Smooth muscle cell (in vitro differentiated cells): Measurements from ENCODE around the gene SFT2D2. TPM values are rescaled to one million over a fixed set of nuclear protein-coding genes. Genes with fewer than 3 reads are reported as not detected.

ENCODE experiments used
- DNase-seq: peaks from one replicate; lab custom pipeline; 2025; ENCODE audit not compliant: unreplicated experiment; lab: John Stamatoyannopoulos, UW
- H2AFZ ChIP-seq: fragments of 200-600 bp; sonication (generic); 2 replicates; pipeline ENCODE4 v1.6.0; 2016; ENCODE audit warnings: antibody characterized with exemption, low read depth, mild to moderate bottlenecking
- H3F3A ChIP-seq: fragments of 200-600 bp; sonication (generic); 2 replicates; pipeline ENCODE4 v1.6.0; 2017; ENCODE audit warnings: antibody characterized with exemption, low read depth
- H3K27ac ChIP-seq: fragments of 200-600 bp; sonication (generic); 2 replicates; pipeline ENCODE4 v1.5.1; 2016; ENCODE audit warnings: low read depth, mild to moderate bottlenecking
- H3K27me3 ChIP-seq: fragments of 200-600 bp; sonication (generic); 2 replicates; pipeline ENCODE4 v1.6.1; 2016; ENCODE audit warnings: low read depth, mild to moderate bottlenecking
- H3K36me3 ChIP-seq: fragments of 200-600 bp; sonication (generic); 2 replicates; pipeline ENCODE4 v1.5.1; 2016; ENCODE audit warnings: low read depth
- H3K4me1 ChIP-seq: fragments of 200-600 bp; sonication (generic); 2 replicates; pipeline ENCODE4 v1.5.1; 2016; ENCODE audit warnings: low read depth
- H3K4me2 ChIP-seq: fragments of 200-600 bp; sonication (generic); 2 replicates; pipeline ENCODE4 v1.6.0; 2016; ENCODE audit warnings: mild to moderate bottlenecking
- H3K4me3 ChIP-seq: fragments of 200-600 bp; sonication (generic); 2 replicates; pipeline ENCODE4 v1.5.1; 2016; ENCODE audit warnings: mild to moderate bottlenecking
- H3K79me2 ChIP-seq: fragments of 200-600 bp; sonication (generic); 2 replicates; pipeline ENCODE4 v1.6.0; 2016; ENCODE audit warnings: low read depth, mild to moderate bottlenecking
- H3K9ac ChIP-seq: fragments of 200-600 bp; sonication (generic); 2 replicates; pipeline ENCODE4 v1.6.0; 2016; ENCODE audit warnings: low read depth
- H3K9me3 ChIP-seq: fragments of 200-600 bp; sonication (generic); replicated peaks from 2 replicates; pipeline ENCODE4 v1.5.1; 2016; ENCODE audit warnings: low read depth
- H4K20me1 ChIP-seq: fragments of 200-600 bp; sonication (generic); 2 replicates; pipeline ENCODE4 v1.6.0; 2016; ENCODE audit warnings: low read depth
- WGBS: methylation state at CpG from one replicate; pipeline ENCODE4 v1.1.7; 2016; ENCODE audit warnings: low lambda C conversion rate; 5-methylcytosine and 5-hydroxymethylcytosine counted together
- polyA plus RNA-seq: library from polyadenylated mRNA; unstranded; fragments of >200 nt; fragmentation: Nextera tagmentation; extraction: Ambion mirVana; gene quantifications from 2 replicates; pipeline ENCODE4 v1.2.1, GENCODE V29; 2016
- total RNA-seq: library from RNA; depleted of rRNA; stranded (reverse); fragments of >200 nt; gene quantifications from 2 replicates; pipeline ENCODE4 v1.2.3, GENCODE V29; 2014
- TF ChIP-seq, protein P1 (sequence below): fragments of 200-600 bp; sonication (generic); IDR thresholded peaks from 2 replicates; pipeline ENCODE4 v1.5.1; 2017; ENCODE audit warnings: borderline replicate concordance, mild to moderate bottlenecking, antibody characterized with exemption; ENCODE audit not compliant: insufficient read depth, poor library complexity, severe bottlenecking

Gene SFT2D2
- total and polyA plus RNA-seq, 2 experiments from 2014 or later = 12.7 to 25.7 TPM

- Histone ChIP-seq H3K4me2 (no peak overlapping the region), H3K79me2 (no peaks in the 10 kb centered on the region), H3K36me3 (no peaks in the 10 kb centered on the region), H3K4me1 (no peaks in the 10 kb centered on the region), H2AFZ (no peak overlapping the region), H3K27ac (no peak overlapping the region), H3K9ac (no peak overlapping the region), H4K20me1 (peaks cover 5% of the 10 kb centered on the region), H3K27me3 (no peaks in the 10 kb centered on the region), H3F3A (no peaks in the 10 kb centered on the region), H3K4me3 (no peak overlapping the region), H3K9me3 (no peaks in the 10 kb centered on the region)
- TF ChIP-seq, protein P1, sequence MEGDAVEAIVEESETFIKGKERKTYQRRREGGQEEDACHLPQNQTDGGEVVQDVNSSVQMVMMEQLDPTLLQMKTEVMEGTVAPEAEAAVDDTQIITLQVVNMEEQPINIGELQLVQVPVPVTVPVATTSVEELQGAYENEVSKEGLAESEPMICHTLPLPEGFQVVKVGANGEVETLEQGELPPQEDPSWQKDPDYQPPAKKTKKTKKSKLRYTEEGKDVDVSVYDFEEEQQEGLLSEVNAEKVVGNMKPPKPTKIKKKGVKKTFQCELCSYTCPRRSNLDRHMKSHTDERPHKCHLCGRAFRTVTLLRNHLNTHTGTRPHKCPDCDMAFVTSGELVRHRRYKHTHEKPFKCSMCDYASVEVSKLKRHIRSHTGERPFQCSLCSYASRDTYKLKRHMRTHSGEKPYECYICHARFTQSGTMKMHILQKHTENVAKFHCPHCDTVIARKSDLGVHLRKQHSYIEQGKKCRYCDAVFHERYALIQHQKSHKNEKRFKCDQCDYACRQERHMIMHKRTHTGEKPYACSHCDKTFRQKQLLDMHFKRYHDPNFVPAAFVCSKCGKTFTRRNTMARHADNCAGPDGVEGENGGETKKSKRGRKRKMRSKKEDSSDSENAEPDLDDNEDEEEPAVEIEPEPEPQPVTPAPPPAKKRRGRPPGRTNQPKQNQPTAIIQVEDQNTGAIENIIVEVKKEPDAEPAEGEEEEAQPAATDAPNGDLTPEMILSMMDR = no peak
- WGBS = 99% methylated on average over 7 of the region's 7 CpGs
- DNase-seq = no peak
Measured at GRCh38 chr1:168264296-168264695, 38.5 kb downstream of the SFT2D2 start.

GRCh38 chr1:168265596-168265995, 39.8 kb downstream of the SFT2D2 start:
- Histone ChIP-seq H4K20me1 (peaks cover 5% of the 10 kb centered on the region), H3K9me3 (no peaks in the 10 kb centered on the region), H3K9ac (no peak overlapping the region), H3K4me3 (no peak overlapping the region), H3K27me3 (no peaks in the 10 kb centered on the region), H3K27ac (no peak overlapping the region), H3K4me1 (no peaks in the 10 kb centered on the region), H3K36me3 (no peaks in the 10 kb centered on the region), H3K79me2 (no peaks in the 10 kb centered on the region), H3K4me2 (no peak overlapping the region), H3F3A (no peaks in the 10 kb centered on the region), H2AFZ (no peak overlapping the region)
- TF ChIP-seq, protein P1 = no peak
- whole genome bisulfite sequencing = 76% methylated on average over 1 of the region's 1 CpG
- no peak for DNase-seq

DNA sequence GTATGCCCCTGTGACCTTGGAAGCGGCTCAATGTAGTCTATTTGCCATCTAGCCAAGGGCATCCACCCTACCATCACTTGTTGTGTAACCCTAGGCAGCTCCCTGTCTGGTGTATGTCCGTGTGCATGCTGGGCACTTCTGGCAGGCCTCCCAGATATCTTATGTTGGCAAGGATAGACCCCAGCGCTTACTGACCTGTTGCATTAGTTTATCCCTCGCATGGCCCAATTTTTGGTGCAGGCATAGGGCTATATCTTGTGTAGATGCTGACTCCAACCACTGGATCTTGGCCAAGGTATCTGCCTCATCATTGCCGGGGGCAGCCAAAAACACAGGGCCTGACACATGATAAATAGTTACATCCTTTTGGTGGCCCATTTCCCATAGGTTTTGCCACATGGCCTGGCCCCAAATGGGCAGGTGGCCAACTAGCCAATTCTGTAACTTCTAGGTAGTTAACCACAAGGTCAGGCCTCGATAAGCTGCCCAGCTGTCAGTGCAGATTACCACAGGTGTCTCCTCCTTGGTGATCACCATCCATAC, 40.9 kb downstream of the SFT2D2 start:
- TF ChIP-seq, protein P1 = no peak
- DNase-seq = no peak
- 96% methylated on average over 6 of the region's 6 CpGs for WGBS

DNA sequence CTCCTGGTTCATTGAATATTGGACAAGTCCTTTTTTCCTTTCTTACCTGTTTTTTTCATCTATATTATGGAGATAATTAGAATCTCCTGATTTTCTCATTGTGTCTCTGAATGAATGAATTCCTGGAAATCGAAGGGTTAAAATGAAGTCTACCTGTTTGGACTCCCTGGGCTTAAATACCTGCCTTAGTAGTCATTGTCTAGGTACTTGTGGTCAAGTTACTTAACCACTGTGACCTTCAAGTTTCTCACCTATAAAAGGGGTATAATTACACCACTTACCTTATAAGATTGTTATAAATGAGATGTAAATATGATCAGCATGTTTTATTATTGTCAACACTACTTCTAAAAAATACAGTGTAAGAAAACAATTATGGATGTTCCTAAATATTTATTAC, 45.8 kb downstream of the SFT2D2 start:
- DNase-seq = no peak
- no peaks in the 10 kb centered on the region for H3K27me3 ChIP-seq
- H3K27ac ChIP-seq = no peak overlapping the region
- no peak overlapping the region for H3K4me3 ChIP-seq
- no peaks in the 10 kb centered on the region for H3K36me3 ChIP-seq
- 97% methylated on average over 1 of the region's 1 CpG for WGBS
- H3K79me2 ChIP-seq = no peaks in the 10 kb centered on the region
- no peaks in the 10 kb centered on the region for H3F3A ChIP-seq
- H3K9me3 ChIP-seq = peaks cover 2% of the 10 kb centered on the region
- H4K20me1 ChIP-seq = no peaks in the 10 kb centered on the region
- H3K4me1 ChIP-seq = no peaks in the 10 kb centered on the region
- TF ChIP-seq, protein P1 = no peak
- H3K4me2 ChIP-seq = no peak overlapping the region
- H3K9ac ChIP-seq = no peak overlapping the region
- H2AFZ ChIP-seq = no peak overlapping the region

More for the DNA sequence above, 40.9 kb downstream of the SFT2D2 start:
- H4K20me1 ChIP-seq = peaks cover under 1% of the 10 kb centered on the region
- H2AFZ ChIP-seq = no peak overlapping the region
- H3K4me2 ChIP-seq = no peak overlapping the region
- no peaks in the 10 kb centered on the region for H3F3A ChIP-seq
- no peaks in the 10 kb centered on the region for H3K4me1 ChIP-seq
- no peaks in the 10 kb centered on the region for H3K9me3 ChIP-seq
- H3K27ac ChIP-seq = no peak overlapping the region
- no peaks in the 10 kb centered on the region for H3K79me2 ChIP-seq
- no peaks in the 10 kb centered on the region for H3K36me3 ChIP-seq
- no peak overlapping the region for H3K9ac ChIP-seq
- H3K4me3 ChIP-seq = no peak overlapping the region
- no peaks in the 10 kb centered on the region for H3K27me3 ChIP-seq
